AG04450 (cell line): ENCODE results near the gene ZNF335. TPM values are rescaled to one million over a fixed set of nuclear protein-coding genes. Genes with fewer than 3 reads are reported as not detected.

Experiments
- CTCF ChIA-PET: fragments of 300-600, 350-600 bp; formaldehyde crosslinking; extraction: SDS; loops from one replicate; lab custom pipeline; 2022; ENCODE audit warnings: antibody characterized with exemption, inconsistent platforms; lab: Charles Lee
- POLR2A ChIA-PET: fragments of 350-600 bp; formaldehyde crosslinking; extraction: SDS; loops from one replicate; lab custom pipeline; 2021; ENCODE audit warnings: antibody characterized with exemption, inconsistent platforms; lab: Yijun Ruan, JAX
- DNase-seq: peaks from one replicate; pipeline ENCODE4 v3.0.0-alpha.2; 2011; ENCODE audit warnings: low read depth, low spot score
- H3K27ac ChIP-seq: one replicate; pipeline ENCODE4 v1.5.1; 2012; ENCODE audit warnings: low read depth, low read length, control low read depth
- H3K27me3 ChIP-seq: one replicate; pipeline ENCODE4 v1.6.0; 2012; ENCODE audit warnings: low read length; ENCODE audit not compliant: control insufficient read depth, insufficient read depth
- H3K4me3 ChIP-seq: 2 replicates; pipeline ENCODE4 v1.5.1; 2011; ENCODE audit warnings: mild to moderate bottlenecking, low read depth, low read length, control low read depth
- H3K9me3 ChIP-seq: 2 replicates; pipeline ENCODE4 v1.5.1; 2012; ENCODE audit warnings: low read length; ENCODE audit not compliant: control insufficient read depth, insufficient read depth
- polyA plus RNA-seq: library from polyadenylated mRNA; depleted of rRNA; stranded (reverse); fragments of >200 nt; gene quantifications from 2 replicates; pipeline ENCODE4 v1.2.3, GENCODE V29; 2011
- TF ChIP-seq, protein P1 (sequence below): IDR thresholded peaks from 2 replicates; pipeline ENCODE4 v1.5.1; 2011; ENCODE audit warnings: low read depth, low read length, control low read depth, inconsistent platforms

Gene ZNF335
- polyA plus RNA-seq, 1 experiment, result 5.5 TPM

GRCh38 chr20:46002008-46002407 lies 30.0 kb upstream of the ZNF335 start:
- TF ChIP-seq, protein P1, sequence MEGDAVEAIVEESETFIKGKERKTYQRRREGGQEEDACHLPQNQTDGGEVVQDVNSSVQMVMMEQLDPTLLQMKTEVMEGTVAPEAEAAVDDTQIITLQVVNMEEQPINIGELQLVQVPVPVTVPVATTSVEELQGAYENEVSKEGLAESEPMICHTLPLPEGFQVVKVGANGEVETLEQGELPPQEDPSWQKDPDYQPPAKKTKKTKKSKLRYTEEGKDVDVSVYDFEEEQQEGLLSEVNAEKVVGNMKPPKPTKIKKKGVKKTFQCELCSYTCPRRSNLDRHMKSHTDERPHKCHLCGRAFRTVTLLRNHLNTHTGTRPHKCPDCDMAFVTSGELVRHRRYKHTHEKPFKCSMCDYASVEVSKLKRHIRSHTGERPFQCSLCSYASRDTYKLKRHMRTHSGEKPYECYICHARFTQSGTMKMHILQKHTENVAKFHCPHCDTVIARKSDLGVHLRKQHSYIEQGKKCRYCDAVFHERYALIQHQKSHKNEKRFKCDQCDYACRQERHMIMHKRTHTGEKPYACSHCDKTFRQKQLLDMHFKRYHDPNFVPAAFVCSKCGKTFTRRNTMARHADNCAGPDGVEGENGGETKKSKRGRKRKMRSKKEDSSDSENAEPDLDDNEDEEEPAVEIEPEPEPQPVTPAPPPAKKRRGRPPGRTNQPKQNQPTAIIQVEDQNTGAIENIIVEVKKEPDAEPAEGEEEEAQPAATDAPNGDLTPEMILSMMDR, result no peak
- H3K9me3 ChIP-seq, result no peaks in the 10 kb centered on the region
- CTCF ChIA-PET, result interaction anchor here (0.7 to 4.9 kb wide), 2 partner anchors 12 to 1256 kb away, joined by 5 to 29 read pairs; no protein-coding TSS in a partner anchor
- POLR2A ChIA-PET, result interaction anchor here (0.6 kb wide), 1 partner anchor 67 kb away, joined by 6 read pairs; no protein-coding TSS in a partner anchor
- no peak overlapping the region for H3K27ac ChIP-seq
- H3K4me3 ChIP-seq, result no peak overlapping the region
- peaks cover 68% of the 10 kb centered on the region for H3K27me3 ChIP-seq
- no peak for DNase-seq

- H3K9me3 ChIP-seq, result no peaks in the 10 kb centered on the region
- no peak overlapping the region for H3K27ac ChIP-seq
- ChIA-PET POLR2A (interaction anchor here (0.6 kb wide), 2 partner anchors 66 to 246 kb away, joined by 6 to 10 read pairs; no protein-coding TSS in a partner anchor), CTCF (interaction anchor here (0.7 to 4.9 kb wide), 3 partner anchors 12 to 1256 kb away, joined by 5 to 29 read pairs (median 5); no protein-coding TSS in a partner anchor)
- H3K4me3 ChIP-seq, result no peak overlapping the region
- TF ChIP-seq, protein P1, result no peak
- DNase-seq, result no peak
- H3K27me3 ChIP-seq, result peaks cover 68% of the 10 kb centered on the region
Observed at GRCh38 chr20:46001498-46001897, 29.5 kb upstream of the ZNF335 start.

DNA sequence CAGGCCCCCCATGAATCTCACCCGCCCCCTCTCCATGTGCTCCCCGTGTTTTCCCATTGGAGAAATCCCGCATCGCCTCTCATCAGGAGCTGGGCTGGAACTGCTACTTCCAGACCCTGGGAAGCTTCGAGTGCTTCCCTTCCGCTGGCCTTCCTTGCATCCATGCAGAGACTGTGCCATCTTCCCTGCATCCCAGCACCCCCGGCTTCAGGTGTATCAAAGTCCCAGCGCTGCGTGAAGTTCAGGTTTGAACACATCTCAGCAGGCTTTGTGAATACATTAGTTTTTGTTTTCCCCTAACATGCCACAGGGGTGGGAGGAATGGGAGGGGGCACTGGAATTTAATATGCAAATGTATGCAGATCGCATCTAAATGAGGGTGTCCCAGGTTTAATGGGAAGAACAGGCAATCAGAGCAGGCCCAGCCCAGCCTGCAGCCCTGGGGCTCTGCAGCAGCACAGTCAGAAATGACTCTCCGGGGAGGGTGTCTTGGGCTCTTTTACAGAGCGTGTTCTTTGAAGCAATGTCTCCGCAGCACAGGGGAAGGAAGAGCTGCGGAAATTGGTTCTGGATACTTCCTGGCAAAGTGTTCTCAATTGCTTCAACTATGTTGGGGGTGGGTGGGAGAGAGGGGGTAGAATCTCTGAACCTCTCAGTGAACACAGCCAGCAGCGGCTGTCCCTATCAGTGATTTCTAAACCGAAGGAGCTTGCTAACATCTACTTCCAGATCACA lies 28.4 kb upstream of the ZNF335 start:
- H3K27ac ChIP-seq, result no peak overlapping the region
- peaks cover 59% of the 10 kb centered on the region for H3K27me3 ChIP-seq
- TF ChIP-seq, protein P1, result no peak
- no peak for DNase-seq
- no peak overlapping the region for H3K4me3 ChIP-seq
- POLR2A ChIA-PET, result interaction anchor here (0.6 kb wide), 1 partner anchor 244 kb away, joined by 10 read pairs; no protein-coding TSS in a partner anchor
- no peaks in the 10 kb centered on the region for H3K9me3 ChIP-seq
- CTCF ChIA-PET, result interaction anchor here (1.1 to 4.9 kb wide), 2 partner anchors 13 to 14 kb away, joined by 5 to 29 read pairs; no protein-coding TSS in a partner anchor

DNA sequence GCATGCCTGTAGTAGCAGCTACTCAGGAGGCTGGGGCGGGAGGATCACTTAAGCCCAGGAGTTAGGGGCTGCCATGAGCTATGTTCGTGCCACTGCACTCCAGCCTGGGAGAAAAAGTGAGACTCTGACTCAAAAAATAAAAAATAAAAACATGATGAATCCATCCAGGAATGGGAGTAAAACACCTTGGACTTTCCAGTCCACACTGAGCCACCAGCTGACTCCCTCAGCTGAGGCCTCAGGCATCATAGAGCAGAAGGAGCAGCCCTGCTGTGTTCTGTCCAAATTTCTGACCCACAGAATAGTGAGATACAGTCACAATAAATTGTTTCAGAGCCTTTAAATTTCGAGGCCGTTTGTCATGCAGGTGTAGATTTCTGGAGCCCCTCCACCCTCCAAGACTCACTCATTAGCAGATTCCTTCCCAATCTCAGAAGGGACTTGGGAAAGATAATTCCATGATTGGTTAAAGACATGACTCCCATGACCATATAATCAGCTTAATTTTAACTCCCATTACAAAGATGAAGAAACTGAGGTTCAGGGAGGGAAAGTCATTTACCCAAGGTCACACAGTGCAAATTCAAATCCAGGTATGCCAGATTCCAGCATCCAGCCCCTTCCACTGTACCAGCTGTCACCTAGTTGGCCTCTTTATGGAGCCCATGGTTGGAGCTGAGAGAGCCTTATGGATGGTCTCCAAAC lies 27.7 kb upstream of the ZNF335 start:
- no peaks in the 10 kb centered on the region for H3K9me3 ChIP-seq
- H3K27me3 ChIP-seq, result peaks cover 53% of the 10 kb centered on the region
- TF ChIP-seq, protein P1, result no peak
- DNase-seq, result no peak
- no peak overlapping the region for H3K4me3 ChIP-seq
- POLR2A ChIA-PET, result no interaction called here
- CTCF ChIA-PET, result interaction anchor here (0.8 to 4.9 kb wide), 2 partner anchors 13 to 14 kb away, joined by 3 to 29 read pairs; no protein-coding TSS in a partner anchor
- H3K27ac ChIP-seq, result no peak overlapping the region
